Measurements from ENCODE around the gene RFWD3.

- no peak for TF ChIP-seq TAF1 (IDR thresholded peaks at IDR 0.05; ENCODE audit: borderline replicate concordance, insufficient read depth, low read length)
- no peak for TF ChIP-seq POLR2AphosphoS5 (IDR thresholded peaks at IDR 0.05; ENCODE audit: low read depth, low read length)
- TF ChIP-seq SIN3A (IDR thresholded peaks at IDR 0.05; ENCODE audit: borderline replicate concordance, insufficient read depth, low read length), result no peak
Observed at GRCh38 chr16:74607962-74608356, 58.7 kb downstream of the RFWD3 start.

Measured in PFSK-1 (cell line).